HG02588 (cell line): Measurements from ENCODE around the gene GRK2.
"Not testable (repeated sequence)": the region's sequence is repeated elsewhere in the genome, so short reads cannot be mapped to it uniquely, and the experiment has no call there.

Source experiments
- ATAC-seq: cut with Tn5 transposase; IDR thresholded peaks from one replicate; pipeline ENCODE4 v1.9.1; 2021; ENCODE audit warnings: mild to moderate bottlenecking, moderate library complexity; ENCODE audit not compliant: unreplicated experiment

Gene GRK2

DNA sequence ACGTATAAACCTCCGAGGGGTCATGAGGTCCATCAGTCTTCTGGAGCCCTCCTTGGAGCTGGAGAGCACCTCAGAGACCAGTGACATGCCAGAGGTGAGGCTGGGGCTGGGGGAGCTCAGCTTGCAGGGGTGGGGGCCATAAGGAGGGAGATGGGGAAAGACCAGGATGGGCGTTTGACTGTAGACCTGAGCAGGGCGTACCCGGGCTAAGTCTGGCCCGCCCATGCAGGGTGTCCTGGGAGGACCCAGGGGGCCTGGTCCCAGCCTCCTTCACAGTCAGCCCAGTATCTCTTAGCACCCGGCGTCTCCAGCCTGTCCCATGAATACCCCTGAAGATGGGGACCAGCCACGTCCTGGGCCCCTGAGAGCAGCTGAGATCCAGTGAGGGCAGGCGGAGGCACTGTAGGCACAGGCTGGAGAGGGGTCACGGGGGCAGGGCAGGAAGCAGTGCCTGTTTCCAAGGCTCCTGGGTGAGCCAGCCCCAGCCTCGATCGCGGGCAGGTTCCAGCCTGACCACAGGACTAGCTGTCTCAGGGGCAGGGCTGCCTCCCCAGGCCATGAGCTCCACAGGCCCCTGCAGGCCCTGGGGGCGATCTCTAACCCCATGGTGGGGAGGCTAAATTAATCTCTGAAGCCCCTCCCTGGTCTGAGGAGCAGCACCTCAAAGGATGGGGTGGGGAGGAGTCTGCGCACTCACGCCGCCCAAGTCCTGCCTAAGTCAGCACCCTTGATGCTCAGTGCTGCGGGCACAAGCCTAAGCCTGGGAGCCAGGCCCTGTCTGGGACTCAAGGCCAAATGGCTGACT lies 44.2 kb downstream of the GRK2 start:
- ATAC-seq, result no peak

DNA sequence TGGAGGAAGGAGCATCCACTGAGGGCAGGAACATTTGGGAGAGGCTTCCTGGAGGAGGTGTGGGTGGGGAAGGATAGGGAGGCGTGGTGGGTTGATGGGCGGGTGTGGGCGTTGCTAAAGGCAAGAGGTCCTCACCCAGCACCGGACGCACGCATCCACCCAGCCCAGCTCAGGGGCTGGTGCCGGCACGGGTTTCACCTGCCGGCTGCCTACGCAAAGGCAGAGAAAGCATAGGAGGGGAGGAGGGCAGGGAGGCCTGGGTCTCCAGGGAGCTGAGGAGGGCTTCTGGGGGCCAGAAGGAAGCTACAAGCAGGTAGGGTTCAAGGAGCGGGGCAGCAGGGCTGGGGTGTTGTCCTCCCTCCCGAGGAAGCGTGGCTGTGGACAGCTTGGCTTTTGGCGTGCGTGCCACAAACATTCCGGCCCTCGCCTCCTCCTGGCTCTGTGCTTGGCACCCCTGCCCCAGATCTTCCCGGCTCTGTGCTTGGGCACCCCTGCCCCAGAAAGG lies 44.8 kb downstream of the GRK2 start:
- ATAC-seq, result no peak

DNA sequence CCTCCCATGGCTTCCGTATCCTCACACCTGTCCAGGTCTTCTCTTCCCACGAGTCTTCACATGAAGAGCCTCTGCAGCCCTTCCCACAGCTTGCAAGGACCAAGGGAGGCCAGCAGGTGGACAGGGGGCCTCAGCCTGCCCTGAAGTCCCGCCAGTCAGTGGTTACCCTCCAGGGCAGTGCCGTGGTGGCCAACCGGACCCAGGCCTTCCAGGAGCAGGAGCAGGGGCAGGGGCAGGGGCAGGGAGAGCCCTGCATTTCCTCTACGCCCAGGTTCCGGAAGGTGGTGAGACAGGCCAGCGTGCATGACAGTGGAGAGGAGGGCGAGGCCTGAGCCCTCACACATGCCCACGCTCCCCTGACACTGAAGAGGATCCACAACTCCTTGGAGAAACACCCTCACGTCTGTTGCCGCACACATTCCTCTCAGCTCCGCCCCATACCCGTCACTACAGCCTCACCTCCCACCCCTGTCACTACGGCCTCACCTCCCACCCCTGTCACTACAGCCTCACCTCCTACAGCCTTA lies 45.3 kb downstream of the GRK2 start:
- no peak for ATAC-seq

DNA sequence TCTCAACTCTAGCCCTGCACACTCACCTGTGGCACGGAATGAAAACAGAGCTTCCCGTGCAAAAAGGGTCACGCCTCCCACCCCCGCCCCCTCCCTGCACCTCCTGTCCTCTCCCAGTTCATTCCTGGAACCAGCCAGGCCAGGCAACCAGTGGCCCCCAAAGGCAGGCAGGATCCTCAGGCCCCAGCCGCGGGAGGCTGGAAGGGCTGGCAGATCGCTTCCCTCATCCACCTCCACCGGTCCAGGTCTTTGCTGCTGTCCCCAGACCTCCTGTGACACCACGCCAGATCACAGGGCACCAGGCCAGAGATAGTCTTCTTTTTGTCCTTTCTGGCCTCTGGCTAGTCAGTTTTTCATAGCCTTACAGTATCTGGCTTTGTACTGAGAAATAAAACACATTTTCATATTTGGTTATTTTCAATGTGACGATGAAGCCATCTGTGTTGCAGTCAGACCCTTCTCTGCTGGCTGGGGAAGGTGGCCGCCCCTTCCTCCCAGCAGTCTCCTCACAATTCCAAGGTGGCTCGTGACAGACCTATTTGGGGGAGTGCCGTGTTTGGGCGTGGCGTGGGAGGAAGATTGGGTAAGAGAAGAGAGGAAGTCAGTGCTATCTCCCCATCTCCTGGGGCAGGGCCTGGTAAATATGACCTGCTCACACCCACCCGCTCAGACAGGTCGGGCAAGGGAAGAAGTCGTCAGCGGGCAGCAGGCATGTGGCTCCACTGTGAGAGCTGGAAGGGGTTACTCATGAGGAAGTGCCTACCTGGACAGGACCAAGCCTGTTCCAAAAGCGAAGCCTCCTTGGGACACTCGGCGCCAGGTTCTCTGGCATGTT lies 46.1 kb downstream of the GRK2 start:
- ATAC-seq, result no peak

DNA sequence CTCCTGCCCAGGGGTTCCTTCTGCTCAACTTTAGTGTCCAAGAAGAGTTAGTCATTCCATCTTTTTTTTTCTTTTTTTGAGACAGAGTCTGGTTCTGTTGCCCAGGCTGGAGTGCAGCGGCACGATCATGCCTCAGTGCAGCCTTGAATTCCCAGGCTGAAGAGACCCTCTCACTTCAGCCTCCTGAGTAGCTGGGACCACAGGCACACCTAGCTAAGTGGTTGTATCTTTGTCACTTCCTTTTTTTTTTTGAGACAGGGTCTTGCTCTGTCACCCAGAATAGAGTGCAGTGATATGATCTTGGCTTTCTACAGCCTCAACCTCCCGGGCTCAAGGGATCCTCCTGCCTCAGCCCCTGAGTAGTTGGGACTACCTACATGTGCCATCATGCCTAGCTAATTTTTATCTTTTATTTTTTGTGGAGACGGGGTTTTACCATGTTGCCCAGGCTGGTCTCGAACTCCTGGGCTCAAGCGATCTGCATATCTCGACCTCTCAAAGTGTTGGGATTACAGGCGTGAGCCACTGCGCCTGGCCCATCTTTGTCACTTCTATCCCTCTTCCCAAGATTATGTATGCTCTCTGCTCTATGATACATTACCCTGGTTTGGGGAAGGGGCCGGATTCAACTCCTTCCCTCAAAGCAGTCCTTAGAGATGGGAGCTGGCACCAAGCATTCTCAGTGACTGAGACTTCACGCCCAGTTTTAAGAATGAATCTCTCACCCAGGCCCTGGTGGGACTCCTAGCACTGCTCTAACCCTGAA lies 47.0 kb downstream of the GRK2 start:
- no peak for ATAC-seq

DNA sequence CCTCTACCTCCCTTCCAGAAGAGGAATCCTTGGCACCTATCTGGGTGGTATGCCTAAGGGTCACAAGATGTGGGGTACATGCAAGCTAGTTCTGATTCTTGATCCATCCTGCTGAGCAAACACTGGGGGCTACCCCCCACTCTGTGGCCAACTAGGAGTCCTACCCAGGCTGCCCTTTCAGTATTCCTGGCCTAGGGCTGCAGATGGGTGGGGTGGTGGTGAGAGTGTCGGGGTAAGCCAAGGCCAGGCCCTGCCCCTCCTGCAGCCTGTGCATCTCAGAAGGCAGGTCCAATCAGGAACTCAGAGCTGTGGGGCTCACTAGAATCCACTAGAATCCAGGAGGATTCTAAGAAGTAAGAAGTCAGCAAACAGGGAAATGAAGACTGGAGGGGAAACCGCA lies 47.9 kb downstream of the GRK2 start:
- no peak for ATAC-seq

DNA sequence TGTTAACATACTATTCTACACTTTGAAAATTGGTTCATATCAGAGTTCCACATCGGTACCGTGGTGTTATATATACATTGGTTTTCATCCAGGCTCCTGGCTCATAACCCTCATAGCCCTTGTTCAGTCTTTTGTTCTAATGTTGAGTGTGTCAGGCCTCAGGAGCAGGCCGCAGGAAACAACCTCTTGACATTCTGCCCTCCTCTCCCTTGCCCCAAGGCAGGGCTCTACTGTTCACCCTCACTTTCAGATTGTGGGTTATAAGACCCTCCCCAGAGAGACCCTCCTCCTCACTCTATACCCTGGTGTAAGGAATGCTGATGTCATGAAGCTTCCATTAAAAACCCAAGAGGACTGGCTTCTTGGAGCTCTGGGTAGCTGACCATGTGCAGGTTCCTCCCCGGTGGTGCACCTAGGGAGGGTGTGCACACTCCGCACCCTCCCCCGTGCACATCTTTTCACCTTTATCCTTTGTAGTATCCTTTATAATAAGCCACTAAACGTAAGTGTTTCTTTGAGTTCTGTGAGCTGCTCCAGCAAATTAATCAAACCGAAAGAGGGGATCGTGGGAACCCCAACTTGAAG lies 49.1 kb downstream of the GRK2 start:
- no peak for ATAC-seq

DNA sequence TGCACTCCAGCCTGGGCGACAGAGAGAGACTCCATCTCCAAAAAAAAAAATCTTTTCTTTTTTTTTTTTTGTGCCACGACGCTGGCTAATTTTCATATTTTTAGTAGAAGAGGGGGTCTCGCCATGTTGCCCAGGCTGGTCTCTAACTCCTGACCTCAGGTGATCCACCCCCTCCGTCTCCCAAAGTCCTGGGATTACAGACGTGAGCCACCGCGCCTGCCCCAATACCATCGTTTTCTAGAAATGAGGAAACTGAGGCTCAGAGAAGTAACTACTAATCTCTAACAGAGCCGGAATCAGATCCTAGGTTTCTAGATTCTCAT lies 50.6 kb downstream of the GRK2 start:
- no peak for ATAC-seq

DNA sequence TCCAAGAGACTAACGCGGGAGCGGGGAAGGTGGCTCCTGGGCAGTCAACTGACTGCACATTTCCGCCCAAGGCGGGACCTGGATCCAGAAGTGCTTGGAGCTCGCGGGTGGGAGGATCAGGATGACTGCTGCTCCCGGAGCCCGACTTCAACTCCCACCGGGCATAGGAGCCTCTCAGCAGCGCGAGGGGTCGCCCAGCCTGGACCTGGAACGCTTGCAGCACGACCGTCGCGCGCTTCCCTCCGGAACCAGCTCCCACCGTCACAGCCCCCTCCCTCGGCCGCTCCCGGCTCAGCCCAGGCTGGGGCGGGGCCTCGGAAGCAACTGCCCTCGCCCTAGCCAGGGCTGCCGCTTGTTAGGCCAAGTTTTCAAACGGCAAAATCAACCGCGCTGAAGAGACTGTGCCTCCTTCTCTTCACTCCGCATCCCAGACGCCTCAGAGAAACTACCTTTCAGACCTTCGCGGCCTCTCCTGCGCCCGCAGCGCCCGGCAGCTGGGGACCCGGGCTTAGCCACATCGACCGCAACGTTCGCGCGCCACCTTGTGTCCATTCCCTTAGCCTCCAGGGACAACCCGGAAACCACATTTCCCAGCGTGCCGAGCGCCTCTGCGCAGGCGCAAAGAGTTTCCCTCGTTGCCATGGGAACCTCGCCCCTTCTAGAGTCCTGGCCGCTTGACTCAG lies 51.1 kb downstream of the GRK2 start:
- peak; percentile 81 for ATAC-seq

DNA sequence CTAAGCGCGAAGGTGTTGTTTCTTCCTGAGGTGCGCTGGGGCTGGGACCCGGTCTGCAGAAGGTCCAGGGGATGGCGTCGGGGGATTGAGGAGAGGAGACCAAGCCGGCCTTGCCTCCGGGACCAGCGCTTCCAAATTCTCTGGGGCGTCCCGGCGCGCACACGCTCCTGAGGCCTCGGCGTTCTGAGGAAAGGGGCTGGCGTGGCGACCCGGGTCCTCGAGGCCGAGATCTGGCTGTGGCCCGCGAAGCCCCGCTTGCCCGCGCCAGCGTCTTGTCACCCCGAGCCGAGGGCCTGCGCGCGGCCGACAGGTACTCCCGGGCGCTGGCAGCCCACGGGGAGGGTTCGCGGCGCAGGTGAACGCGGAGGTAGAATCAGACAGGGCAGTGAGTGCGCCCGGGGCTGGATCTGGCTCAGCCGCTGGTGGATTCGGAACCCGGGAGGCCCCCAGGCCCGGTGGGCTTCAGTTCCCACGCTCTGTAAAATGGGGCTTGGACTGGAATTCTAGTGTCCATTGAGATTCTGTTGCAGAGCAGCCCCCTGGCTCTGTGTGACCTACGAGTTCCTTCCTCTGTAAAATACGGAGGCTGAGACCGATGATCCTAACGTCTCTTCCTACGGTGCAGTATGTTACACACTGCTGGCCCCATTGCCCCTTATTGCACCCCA lies 51.7 kb downstream of the GRK2 start:
- ATAC-seq, result peak; percentile 8

DNA sequence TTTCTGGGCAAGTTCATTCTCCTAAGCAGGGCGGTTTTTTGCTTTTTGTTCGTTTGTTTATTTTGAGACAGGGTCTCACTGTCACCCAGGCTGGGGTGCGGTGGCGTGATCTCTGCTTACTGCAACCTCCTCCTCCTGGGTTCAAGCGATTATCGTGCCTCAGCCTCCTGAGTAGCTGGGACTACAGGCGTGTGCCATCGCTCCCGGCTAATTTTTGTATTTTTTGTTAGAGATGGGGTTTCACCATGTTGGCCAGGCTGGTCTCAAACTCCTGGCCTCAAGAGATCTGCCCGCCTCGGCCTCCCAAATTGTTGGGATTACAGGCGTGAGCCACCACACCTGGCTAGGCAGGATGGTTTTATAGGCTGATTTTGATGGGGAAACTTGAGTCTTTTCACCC lies 52.6 kb downstream of the GRK2 start:
- not testable (repeated sequence) for ATAC-seq

DNA sequence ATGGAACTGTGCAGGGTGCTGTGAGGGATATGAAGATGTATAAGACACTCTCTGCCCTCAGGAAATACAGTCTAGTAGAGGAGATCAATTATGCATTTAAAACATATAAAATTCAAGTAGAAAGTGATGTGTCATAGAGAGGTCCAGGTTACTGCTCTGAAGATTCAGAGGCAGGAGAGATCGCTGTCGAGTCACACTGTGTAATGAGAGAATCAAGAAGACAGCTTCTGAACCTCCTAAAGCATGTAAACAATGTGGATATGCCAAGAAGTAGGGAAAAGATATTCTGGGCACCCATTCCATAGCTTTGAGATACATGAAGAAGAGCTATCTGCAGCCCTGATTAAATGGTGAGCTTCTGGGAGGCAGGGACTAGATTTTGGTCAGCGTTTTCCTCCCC lies 53.7 kb downstream of the GRK2 start:
- ATAC-seq, result no peak

DNA sequence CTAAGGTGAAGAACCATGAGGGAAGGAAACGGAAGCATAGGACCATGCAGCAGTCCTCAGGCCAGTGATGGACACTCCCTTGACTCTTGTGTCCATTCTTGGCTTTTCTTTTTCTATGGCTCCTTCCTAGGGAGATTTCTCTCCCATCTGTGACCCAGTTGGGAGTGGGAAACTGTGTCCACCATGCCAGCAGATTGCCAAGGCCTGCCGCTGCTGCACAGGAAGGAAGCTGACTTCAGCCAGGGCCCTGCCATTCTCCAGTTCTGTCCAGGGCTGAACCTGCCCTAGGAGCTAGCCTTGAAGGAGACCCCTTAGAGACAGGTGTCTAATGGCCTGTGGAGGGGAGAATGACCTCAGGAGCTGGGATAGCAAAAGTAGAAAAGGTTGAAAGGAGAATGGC lies 54.4 kb downstream of the GRK2 start:
- ATAC-seq, result no peak

DNA sequence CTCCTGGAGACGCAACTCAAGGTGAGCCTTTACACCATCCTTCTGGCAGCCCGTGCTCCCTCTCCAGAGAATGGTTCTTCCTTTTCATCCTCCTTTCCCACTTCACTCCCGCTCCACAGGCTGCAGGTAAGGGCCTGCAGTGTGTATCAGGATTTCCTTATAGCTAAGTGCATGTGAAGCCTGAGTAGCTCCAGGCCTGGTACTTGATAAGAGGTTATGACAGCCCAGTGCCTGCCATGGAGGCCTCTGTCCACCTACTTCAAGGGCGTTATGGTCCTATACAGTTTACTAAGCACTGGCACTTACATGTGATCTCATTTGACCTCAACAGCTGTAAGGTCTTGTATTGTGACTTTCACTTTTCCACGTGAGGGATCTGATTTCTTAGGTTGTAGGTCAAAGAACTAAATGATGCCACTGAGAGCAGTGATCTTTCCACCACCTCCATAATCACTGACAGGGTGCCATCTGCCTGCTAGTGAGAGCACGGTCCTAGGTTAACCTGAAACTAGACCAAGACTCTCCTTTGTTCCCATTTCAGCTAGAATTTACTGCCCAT lies 55.1 kb downstream of the GRK2 start:
- ATAC-seq, result no peak

DNA sequence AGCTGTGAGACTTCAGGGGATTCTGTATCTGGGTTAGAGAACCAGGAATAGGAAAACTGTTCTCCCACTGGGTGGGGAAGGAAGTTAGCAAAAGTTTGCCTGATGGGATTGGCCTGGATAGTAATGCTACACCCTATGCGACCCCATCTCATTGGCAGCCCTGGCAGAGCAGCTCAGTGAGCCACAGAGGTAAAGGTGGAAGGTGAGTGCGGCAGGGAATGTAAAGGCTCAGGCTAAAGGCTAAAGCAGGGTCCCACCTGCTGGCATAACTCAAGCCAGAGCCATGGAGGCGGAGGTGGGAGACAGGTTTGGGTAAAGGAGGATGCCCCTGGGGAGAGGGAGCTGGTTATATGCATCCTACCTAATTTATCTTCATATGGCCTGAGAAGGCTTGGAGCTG lies 55.8 kb downstream of the GRK2 start:
- ATAC-seq, result no peak

DNA sequence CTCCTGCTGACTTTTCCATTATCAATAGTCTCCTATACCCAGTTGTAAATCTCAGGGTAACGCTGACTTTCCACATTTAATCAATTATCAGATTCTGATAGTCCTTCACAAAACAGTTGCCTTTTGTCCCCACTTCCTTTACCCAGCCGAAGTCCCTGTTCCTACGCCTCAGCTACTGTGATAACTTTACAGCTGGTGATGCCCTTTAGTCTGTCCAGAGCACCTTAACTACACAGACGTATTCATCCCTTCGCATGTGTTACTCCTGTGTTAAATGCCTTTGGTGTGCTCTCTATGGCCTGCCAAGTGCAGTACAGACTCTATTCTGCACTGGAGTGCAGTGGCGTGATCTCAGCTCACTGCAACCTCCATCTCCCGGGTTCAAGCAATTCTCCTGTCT lies 57.3 kb downstream of the GRK2 start:
- no peak for ATAC-seq

DNA sequence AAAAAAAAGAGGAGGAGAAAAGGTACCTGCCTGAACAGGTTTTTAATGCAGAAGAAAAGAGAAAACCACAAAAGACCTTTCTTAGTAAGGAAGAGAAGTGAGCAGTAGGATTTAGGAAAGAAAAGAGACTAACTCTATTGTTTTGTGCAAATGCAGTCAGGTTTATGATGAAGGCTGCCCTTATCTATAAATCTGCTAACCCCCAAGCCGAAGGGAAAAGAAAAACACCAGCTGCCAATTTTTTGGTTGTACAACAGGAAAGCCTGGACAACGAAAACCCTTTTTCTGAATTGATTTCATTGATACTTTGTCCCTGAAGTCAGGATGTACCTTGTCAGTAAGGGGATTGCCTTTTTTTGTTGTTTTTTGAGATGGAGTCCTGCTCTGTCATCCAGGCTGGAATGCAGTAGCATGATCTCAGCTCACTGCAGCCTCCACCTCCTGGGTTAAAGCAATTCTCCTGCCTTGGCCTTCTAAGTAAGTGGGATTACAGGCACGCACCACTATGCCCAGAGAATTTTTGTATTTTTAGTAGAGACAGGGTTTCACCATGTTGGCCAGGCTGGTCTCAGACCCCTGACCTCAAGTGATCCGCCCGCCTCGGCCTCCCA lies 65.9 kb downstream of the GRK2 start:
- ATAC-seq, result no peak
